GM12878 (cell line): ENCODE results near the gene UBB. TPM values are rescaled to one million over a fixed set of nuclear protein-coding genes. Genes with fewer than 3 reads are reported as not detected.

Experiments
- ATAC-seq: fragments of 200-7000 bp; cut with Tn5 transposase; 3 replicates; pipeline ENCODE4 v1.9.1; 2020; ENCODE audit warnings: mild to moderate bottlenecking, moderate library complexity
- BruUV-seq: library from RNA; stranded (reverse); fragments of 400-500 nt; replicated peaks from 2 replicates; lab custom pipeline; 2021; lab: Mats Ljungman, UMichigan
- CTCF ChIA-PET: fragments of 300-600 bp; sonication (Branson Sonifier 250); formaldehyde crosslinking; extraction: SDS; loops from one replicate; lab custom pipeline; 2021; ENCODE audit warnings: inconsistent platforms; lab: Yijun Ruan, JAX
- POLR2A ChIA-PET: fragments of 350-600 bp; formaldehyde crosslinking; extraction: SDS; loops from one replicate; lab custom pipeline; 2021; ENCODE audit warnings: inconsistent platforms; lab: Charles Lee
- RAD21 ChIA-PET: fragments of 300-600 bp; sonication (Branson Sonifier 250); formaldehyde crosslinking; loops from one replicate; lab custom pipeline; 2023; ENCODE audit warnings: antibody characterized with exemption; ENCODE audit not compliant: unreplicated experiment; lab: Charles Lee
- SMC1A ChIA-PET: fragments of 300-600 bp; sonication (Branson Sonifier 250); formaldehyde crosslinking; loops from one replicate; lab custom pipeline; 2023; ENCODE audit not compliant: unreplicated experiment, uncharacterized antibody; lab: Charles Lee
- DNase-seq: peaks from one replicate; pipeline ENCODE4 v3.0.0-alpha.2; 2011; ENCODE audit warnings: low read depth, low spot score
- FAIRE-seq: peaks from 3 replicates; lab custom pipeline; 2011; peaks lifted over from hg19 to GRCh38; lab: Jason Lieb, UNC
- H2AFZ ChIP-seq: 2 replicates; pipeline ENCODE4 v1.6.0; 2011; ENCODE audit warnings: low read depth, low read length, control low read depth; ENCODE audit not compliant: control insufficient read depth
- H3K27ac ChIP-seq: 2 replicates; pipeline ENCODE4 v1.5.1; 2011; ENCODE audit warnings: control low read depth; ENCODE audit not compliant: control insufficient read depth, insufficient read depth
- H3K27me3 ChIP-seq, 2 experiments: replicated peaks in 1 of 2; 2 replicates each; pipeline versions ENCODE4 v1.6.0 to v1.6.1; 2011; ENCODE audit warnings: low read length in 1 of 2; ENCODE audit not compliant: control insufficient read depth in 2 of 2, insufficient read depth in 2 of 2
- H3K36me3 ChIP-seq, 2 experiments: 2 replicates each; pipeline ENCODE4 v1.5.1; 2011; ENCODE audit warnings: low read length in 1 of 2; ENCODE audit not compliant: control insufficient read depth in 2 of 2, insufficient read depth in 2 of 2
- H3K4me1 ChIP-seq: 2 replicates; pipeline ENCODE4 v1.6.1; 2011; ENCODE audit warnings: mild to moderate bottlenecking, low read length, moderate library complexity, mixed read lengths; ENCODE audit not compliant: control insufficient read depth, insufficient read depth
- H3K4me2 ChIP-seq: 2 replicates; pipeline ENCODE4 v1.6.0; 2011; ENCODE audit warnings: control low read depth; ENCODE audit not compliant: control insufficient read depth, insufficient read depth
- H3K4me3 ChIP-seq: fragments of 200-600 bp; sonication (generic); 2 replicates; pipeline ENCODE4 v1.5.1; 2016
- H3K79me2 ChIP-seq: 2 replicates; pipeline ENCODE4 v1.6.0; 2011; ENCODE audit warnings: low read length; ENCODE audit not compliant: control insufficient read depth, insufficient read depth
- H3K9ac ChIP-seq: 2 replicates; pipeline ENCODE4 v1.8.0; 2011; ENCODE audit warnings: low read length, control low read depth, mixed read lengths; ENCODE audit not compliant: control insufficient read depth, insufficient read depth
- H3K9me3 ChIP-seq: replicated peaks from 3 replicates; pipeline ENCODE4 v1.5.1; 2011; ENCODE audit warnings: mild to moderate bottlenecking, low read length; ENCODE audit not compliant: control insufficient read depth, insufficient read depth
- H4K20me1 ChIP-seq: 2 replicates; pipeline ENCODE4 v1.6.0; 2011; ENCODE audit not compliant: control insufficient read depth, insufficient read depth
- BCL3 ChIP-seq: IDR thresholded peaks from 2 replicates; pipeline ENCODE4 v1.6.1; 2011; ENCODE audit warnings: borderline replicate concordance, low read depth, mild to moderate bottlenecking, moderate library complexity, low read length; ENCODE audit not compliant: insufficient read depth, poor library complexity, severe bottlenecking
- CEBPZ ChIP-seq: fragments of 150-350 bp; IDR thresholded peaks from 2 replicates; pipeline ENCODE4 v1.6.1; 2016; ENCODE audit warnings: low read depth, low read length
- DPF2 ChIP-seq: fragments of 450-650 bp; IDR thresholded peaks from 2 replicates; pipeline ENCODE4 v1.6.1; 2017; ENCODE audit warnings: mild to moderate bottlenecking
- E4F1 ChIP-seq: fragments of 450-650 bp; IDR thresholded peaks from 2 replicates; pipeline ENCODE4 v1.6.1; 2018; ENCODE audit warnings: borderline replicate concordance, mild to moderate bottlenecking; ENCODE audit not compliant: partially characterized antibody
- JUND ChIP-seq: IDR thresholded peaks from 2 replicates; pipeline ENCODE4 v1.6.1; 2012; ENCODE audit warnings: low read depth, mild to moderate bottlenecking, low read length, improper control_type of control experiment, moderate library complexity
- PAX5 ChIP-seq: IDR thresholded peaks from 2 replicates; pipeline ENCODE4 v1.6.1; 2011; ENCODE audit warnings: low read depth, low read length, borderline replicate concordance
- RELA ChIP-seq: fragments of 450-650 bp; IDR thresholded peaks from 2 replicates; pipeline ENCODE4 v1.8.0; 2014; ENCODE audit warnings: borderline replicate concordance; ENCODE audit not compliant: partially characterized antibody
- SRF ChIP-seq, 2 experiments: IDR thresholded peaks; 2 replicates each; pipeline ENCODE4 v1.6.1; 2011; ENCODE audit warnings: low read depth in 2 of 2, low read length in 2 of 2, mild to moderate bottlenecking in 1 of 2, moderate library complexity in 1 of 2
- WGBS: methylation state at CpG from one replicate; pipeline ENCODE4 v1.1.6; 2016; ENCODE audit warnings: low lambda C conversion rate; ENCODE audit not compliant: insufficient replicate concordance, insufficient coverage; ENCODE audit errors: missing lambda C conversion rate; 5-methylcytosine and 5-hydroxymethylcytosine counted together
- in situ Hi-C: fragments of 300-500 bp; cut with MboI; formaldehyde crosslinking; loops from 9 replicates; pipeline ENCODE4 v1.14.3; 2018; ENCODE audit warnings: mixed read lengths
- intact Hi-C: fragments of 100-400 bp; cut with micrococcal nuclease; formaldehyde crosslinking; loops from one replicate; pipeline ENCODE4 v1.14.2; 2022; ENCODE audit not compliant: unreplicated experiment
- polyA plus RNA-seq, 11 experiments: library from polyadenylated mRNA; depleted of rRNA in 4 of 11; unstranded in 6 of 11; stranded (reverse) in 5 of 11; fragments of >200 nt; fragmentation: Nextera tagmentation in 4 of 11; fragmentation: Illumina TruSeq in 1 of 11; extraction: Ambion mirVana in 4 of 11; extraction: Trizol in 1 of 11; gene quantifications; 1 replicate in 1 of 11; 2 replicates in 10 of 11; pipeline versions ENCODE4 v1.2.1 to v1.2.3, GENCODE V29; 2011 to 2016; ENCODE audit warnings: inconsistent platforms in 2 of 11, missing spikeins in 2 of 11, low read depth in 1 of 11
- total RNA-seq, 4 experiments: library from RNA; depleted of rRNA in 3 of 4; stranded (reverse); fragments of >200 nt in 3 of 4; fragmentation: Illumina TruSeq in 1 of 4; extraction: Trizol in 1 of 4; gene quantifications; 2 replicates each; pipeline versions ENCODE4 v1.2.1 to v1.2.3, GENCODE V29; 2013 to 2021

UBB gene
- total and polyA plus RNA-seq, 10 of the 15 experiments (the other 5 are each of a cell fraction or from before 2014, with no cell fraction given) = 1,133 to 4,246 (median 2,099) TPM

- no peak for TF ChIP-seq BCL3
- no peak for TF ChIP-seq DPF2
- TF ChIP-seq CEBPZ = no peak
Measured at GRCh38 chr17:16422416-16422815, 41.5 kb downstream of the UBB start (continued).

DNA sequence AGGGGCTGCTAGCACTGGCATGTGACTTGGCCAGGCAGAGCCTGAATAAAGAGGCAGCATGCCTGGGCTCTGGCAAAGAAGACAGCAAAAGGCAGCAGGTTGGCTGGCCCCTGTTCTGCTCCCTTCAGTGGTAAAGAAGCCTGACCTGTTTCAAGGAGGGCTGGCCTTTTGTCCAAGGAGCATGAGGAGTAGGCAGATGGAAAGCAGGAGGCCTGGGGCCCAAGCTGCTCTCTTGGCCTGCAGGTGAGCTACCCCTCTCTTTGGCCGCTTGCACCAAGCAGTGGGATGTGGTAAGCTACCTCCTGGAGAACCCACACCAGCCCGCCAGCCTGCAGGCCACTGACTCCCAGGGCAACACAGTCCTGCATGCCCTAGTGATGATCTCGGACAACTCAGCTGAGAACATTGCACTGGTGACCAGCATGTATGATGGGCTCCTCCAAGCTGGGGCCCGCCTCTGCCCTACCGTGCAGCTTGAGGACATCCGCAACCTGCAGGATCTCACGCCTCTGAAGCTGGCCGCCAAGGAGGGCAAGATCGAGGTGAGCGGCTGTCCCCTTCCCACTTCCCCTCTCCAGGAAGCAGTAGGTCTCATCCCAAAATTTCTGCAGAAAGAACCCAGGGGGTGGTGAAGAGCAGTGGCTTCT lies 42.5 kb downstream of the UBB start:
- Histone ChIP-seq H3K4me1 (peaks cover 19% of the 10 kb centered on the region), H3K9me3 (no peaks in the 10 kb centered on the region), H3K9ac (no peak overlapping the region), H3K36me3 (peaks cover 25 to 28% of the 10 kb centered on the region in 2 experiments), H4K20me1 (no peaks in the 10 kb centered on the region), H2AFZ (no peak overlapping the region), H3K79me2 (peaks cover 23% of the 10 kb centered on the region), H3K4me3 (no peak overlapping the region), H3K4me2 (no peak overlapping the region), H3K27me3 (no peaks in the 10 kb centered on the region), H3K27ac (no peak overlapping the region)
- POLR2A ChIA-PET = interaction anchor here (1.1 to 1.3 kb wide), 2 partner anchors 15 kb away, joined by 3 to 5 read pairs; no protein-coding TSS in a partner anchor
- TF ChIP-seq RELA (no peak), JUND (no peak), PAX5 (no peak), SRF (IDR thresholded peaks at IDR 0.05; ENCODE audit: low read depth in 2 of 2, low read length in 2 of 2) (no peak), E4F1 (no peak)
- no TSS peak for BruUV-seq
- CTCF ChIA-PET = interaction anchor here (1.0 to 1.2 kb wide), 3 partner anchors 15 to 59 kb away, joined by 3 to 5 read pairs (median 4); no protein-coding TSS in a partner anchor
- FAIRE-seq (no peak), ATAC-seq (no peak), DNase-seq (no peak)
- RAD21 ChIA-PET = interaction anchor here (1.8 kb wide), 1 partner anchor 15 kb away, joined by 4 read pairs; no protein-coding TSS in a partner anchor
- 98% methylated on average over 10 of the region's 10 CpGs for WGBS
- intact Hi-C loops (no loop called here), in situ Hi-C loops (no loop called here)
- SMC1A ChIA-PET = interaction anchor here (1.2 kb wide), 1 partner anchor 17 kb away, joined by 4 read pairs; no protein-coding TSS in a partner anchor
